ENCODE results near the gene AMD1.

Gene AMD1

GRCh38 chr6:110877569-110877968 lies 3.0 kb downstream of the AMD1 start:
- TF ChIP-seq CTCF (IDR thresholded peaks at IDR 0.05; ENCODE audit: insufficient read depth, low read depth, low read length, missing control alignments) = no peak
- no peak for DNase-seq (ENCODE audit: low read depth)
- H3K4me3 ChIP-seq (ENCODE audit: low read depth, low read length) = peak overlapping the region; percentile 76

GRCh38 chr6:110878751-110879522 lies 4.4 kb downstream of the AMD1 start:
- peak overlapping the region; percentile 76 for H3K4me3 ChIP-seq (ENCODE audit: low read depth, low read length)
- DNase-seq (ENCODE audit: low read depth) = peak; percentile 55
- TF ChIP-seq CTCF (IDR thresholded peaks at IDR 0.05; ENCODE audit: insufficient read depth, low read depth, low read length, missing control alignments) = peak; percentile 62

- TF ChIP-seq CTCF (IDR thresholded peaks at IDR 0.05; ENCODE audit: insufficient read depth, low read depth, low read length, missing control alignments) = no peak
- no peak for DNase-seq (ENCODE audit: low read depth)
- no peak overlapping the region for H3K4me3 ChIP-seq (ENCODE audit: low read depth, low read length)
Observed at GRCh38 chr6:110880651-110881050, 6.1 kb downstream of the AMD1 start.

- no peak for TF ChIP-seq CTCF (IDR thresholded peaks at IDR 0.05; ENCODE audit: insufficient read depth, low read depth, low read length, missing control alignments)
- no peak for DNase-seq (ENCODE audit: low read depth)
- no peak overlapping the region for H3K4me3 ChIP-seq (ENCODE audit: low read depth, low read length)
Observed at GRCh38 chr6:110881546-110882273, 7.1 kb downstream of the AMD1 start.

- DNase-seq (ENCODE audit: low read depth) = no peak
- H3K4me3 ChIP-seq (ENCODE audit: low read depth, low read length) = no peak overlapping the region
- TF ChIP-seq CTCF (IDR thresholded peaks at IDR 0.05; ENCODE audit: insufficient read depth, low read depth, low read length, missing control alignments) = no peak
Observed at GRCh38 chr6:110882274-110882619, 7.7 kb downstream of the AMD1 start.

GRCh38 chr6:110882824-110883554 lies 8.4 kb downstream of the AMD1 start:
- no peak for TF ChIP-seq CTCF (IDR thresholded peaks at IDR 0.05; ENCODE audit: insufficient read depth, low read depth, low read length, missing control alignments)
- no peak for DNase-seq (ENCODE audit: low read depth)
- H3K4me3 ChIP-seq (ENCODE audit: low read depth, low read length) = no peak overlapping the region
